IMR-90 (cell line): Measurements from ENCODE around the gene PMM2. TPM values are rescaled to one million over a fixed set of nuclear protein-coding genes. Genes with fewer than 3 reads are reported as not detected.

ENCODE experiments used
- ATAC-seq: fragments of 200-7000 bp; cut with Tn5 transposase; 2 replicates; pipeline ENCODE4 v1.9.1; 2020; ENCODE audit warnings: low read depth, mild to moderate bottlenecking, moderate library complexity
- BruUV-seq: library from RNA; stranded (reverse); fragments of 400-500 nt; replicated peaks from 2 replicates; lab custom pipeline; 2021; lab: Mats Ljungman, UMichigan
- CTCF ChIA-PET: fragments of 300-600 bp; formaldehyde crosslinking; extraction: SDS; loops from one replicate; lab custom pipeline; 2021; ENCODE audit warnings: antibody characterized with exemption; lab: Yijun Ruan, JAX
- POLR2A ChIA-PET: fragments of 300-600 bp; sonication (Branson Sonifier 250); formaldehyde crosslinking; loops from one replicate; lab custom pipeline; 2022; ENCODE audit warnings: antibody characterized with exemption; ENCODE audit not compliant: unreplicated experiment; lab: Charles Lee
- DNase-seq: peaks from one replicate; pipeline ENCODE4 v3.0.0; 2013
- H2AFZ ChIP-seq: replicated peaks from 2 replicates; pipeline ENCODE3; 2013; ENCODE audit warnings: low read length, mild to moderate bottlenecking; ENCODE audit not compliant: poor library complexity
- H2AK5ac ChIP-seq: 2 replicates; pipeline ENCODE4 v1.6.1; 2013; ENCODE audit warnings: low read depth, low read length, inconsistent platforms
- H2AK9ac ChIP-seq: replicated peaks from 2 replicates; pipeline ENCODE3; 2013; ENCODE audit warnings: mild to moderate bottlenecking, low read depth, low read length, moderate library complexity; ENCODE audit not compliant: poor library complexity
- H2BK120ac ChIP-seq: 2 replicates; pipeline ENCODE4 v1.6.1; 2013; ENCODE audit warnings: low read depth, low read length, inconsistent platforms
- H2BK15ac ChIP-seq: 3 replicates; pipeline ENCODE4 v1.6.1; 2013; ENCODE audit warnings: low read depth, low read length, inconsistent platforms
- H2BK20ac ChIP-seq: 2 replicates; pipeline ENCODE4 v1.6.1; 2013; ENCODE audit warnings: low read depth, mild to moderate bottlenecking, inconsistent platforms, low read length, moderate library complexity
- H2BK5ac ChIP-seq: 2 replicates; pipeline ENCODE4 v1.6.1; 2013; ENCODE audit warnings: mild to moderate bottlenecking, low read depth, low read length, inconsistent platforms; ENCODE audit not compliant: poor library complexity, severe bottlenecking
- H3K14ac ChIP-seq: replicated peaks from 2 replicates; pipeline ENCODE4 v1.6.1; 2013; ENCODE audit warnings: low read depth, low read length, inconsistent platforms
- H3K18ac ChIP-seq: 2 replicates; pipeline ENCODE4 v1.6.1; 2013; ENCODE audit warnings: low read depth, low read length, control low read depth
- H3K23ac ChIP-seq: 2 replicates; pipeline ENCODE4 v1.6.1; 2013; ENCODE audit warnings: low read depth, low read length, inconsistent platforms
- H3K27ac ChIP-seq: 2 replicates; pipeline ENCODE4 v1.5.1; 2013; ENCODE audit warnings: mild to moderate bottlenecking, control low read depth, low read length; ENCODE audit not compliant: insufficient read depth
- H3K27me3 ChIP-seq: 2 replicates; pipeline ENCODE4 v1.6.1; 2013; ENCODE audit warnings: low read length; ENCODE audit not compliant: control insufficient read depth, insufficient read depth
- H3K36me3 ChIP-seq: 2 replicates; pipeline ENCODE4 v1.6.1; 2013; ENCODE audit warnings: low read length, mixed read lengths; ENCODE audit not compliant: control insufficient read depth, insufficient read depth
- H3K4ac ChIP-seq: 2 replicates; pipeline ENCODE4 v1.6.1; 2013; ENCODE audit warnings: low read depth, low read length, inconsistent platforms
- H3K4me1 ChIP-seq: 2 replicates; pipeline ENCODE4 v1.6.1; 2013; ENCODE audit warnings: low read length, mixed read lengths; ENCODE audit not compliant: control insufficient read depth, insufficient read depth
- H3K4me2 ChIP-seq: 2 replicates; pipeline ENCODE4 v1.6.1; 2013; ENCODE audit warnings: low read depth, mild to moderate bottlenecking, control low read depth, low read length, moderate library complexity
- H3K4me3 ChIP-seq: 2 replicates; pipeline ENCODE4 v1.5.1; 2013; ENCODE audit warnings: low read depth, mild to moderate bottlenecking, control low read depth, low read length, moderate library complexity; ENCODE audit not compliant: insufficient read depth
- H3K56ac ChIP-seq: 2 replicates; pipeline ENCODE4 v1.6.1; 2013; ENCODE audit warnings: low read length, inconsistent platforms; ENCODE audit not compliant: insufficient read depth; ENCODE audit errors: extremely low read depth
- H3K79me1 ChIP-seq, 2 experiments: 2 replicates each; pipeline ENCODE4 v1.6.1; 2013; ENCODE audit warnings: low read length in 2 of 2, inconsistent platforms in 1 of 2, low read depth in 1 of 2
- H3K9ac ChIP-seq: 2 replicates; pipeline ENCODE4 v1.6.1; 2013; ENCODE audit warnings: low read depth, low read length, control low read depth
- H3K9me1 ChIP-seq: 2 replicates; pipeline ENCODE4 v1.6.1; 2013; ENCODE audit warnings: low read length, inconsistent platforms; ENCODE audit not compliant: insufficient read depth
- H3K9me3 ChIP-seq: 2 replicates; pipeline ENCODE4 v1.6.1; 2013; ENCODE audit warnings: low read length; ENCODE audit not compliant: control insufficient read depth, insufficient read depth
- H4K20me1 ChIP-seq: 2 replicates; pipeline ENCODE4 v1.6.1; 2013; ENCODE audit warnings: low read length, inconsistent platforms; ENCODE audit not compliant: insufficient read depth
- H4K5ac ChIP-seq: 2 replicates; pipeline ENCODE4 v1.6.1; 2013; ENCODE audit warnings: mild to moderate bottlenecking, low read depth, low read length, control low read depth
- H4K8ac ChIP-seq, 2 experiments: 2 replicates each; pipeline ENCODE4 v1.6.1; 2013; ENCODE audit warnings: low read depth in 2 of 2, low read length in 2 of 2, control low read depth in 1 of 2, inconsistent platforms in 1 of 2
- H4K91ac ChIP-seq: 2 replicates; pipeline ENCODE4 v1.6.1; 2013; ENCODE audit warnings: low read depth, low read length, inconsistent platforms; ENCODE audit not compliant: insufficient read depth
- FOS ChIP-seq: fragments of 150-350 bp; IDR thresholded peaks from 2 replicates; pipeline ENCODE4 v1.6.1; 2016; ENCODE audit warnings: low read depth, low read length
- MAZ ChIP-seq: IDR thresholded peaks from 2 replicates; pipeline ENCODE4 v1.6.1; 2012; ENCODE audit warnings: low read depth, mild to moderate bottlenecking, low read length, improper control_type of control experiment, moderate library complexity, borderline replicate concordance
- MXI1 ChIP-seq: IDR thresholded peaks from 2 replicates; pipeline ENCODE4 v1.6.1; 2012; ENCODE audit warnings: low read depth, mild to moderate bottlenecking, low read length, moderate library complexity, borderline replicate concordance
- NFE2L2 ChIP-seq: fragments of 150-350 bp; IDR thresholded peaks from 2 replicates; pipeline ENCODE4 v1.6.1; 2016; ENCODE audit warnings: low read depth, mild to moderate bottlenecking, low read length
- RAD21 ChIP-seq: IDR thresholded peaks from 2 replicates; pipeline ENCODE4 v1.6.1; 2012; ENCODE audit warnings: low read length, improper control_type of control experiment
- SMC3 ChIP-seq: fragments of 150-350 bp; IDR thresholded peaks from 2 replicates; pipeline ENCODE4 v1.6.1; 2016; ENCODE audit warnings: low read depth, mild to moderate bottlenecking, antibody characterized with exemption, low read length, moderate library complexity
- WGBS, 2 experiments: methylation state at CpG; one replicate each; pipeline versions ENCODE4 v1.1.5 to v1.1.7; 2013; ENCODE audit warnings: missing lambda C conversion rate in 2 of 2; ENCODE audit not compliant: insufficient read length in 1 of 2; ENCODE audit errors: extremely low coverage in 2 of 2; 5-methylcytosine and 5-hydroxymethylcytosine counted together
- dilution Hi-C: fragments of 300-500 bp; cut with HindIII; formaldehyde crosslinking; loops from one replicate; pipeline ENCODE4 v1.14.3; 2018; ENCODE audit warnings: low sequenced_read_pairs; ENCODE audit not compliant: unreplicated experiment
- in situ Hi-C: fragments of 300-500 bp; cut with MboI; formaldehyde crosslinking; loops from 3 replicates; pipeline ENCODE4 v1.14.3; 2019; ENCODE audit warnings: low sequenced_read_pairs, inconsistent platforms, mixed read lengths
- intact Hi-C: fragments of 100-400 bp; cut with micrococcal nuclease; formaldehyde crosslinking; loops from 2 replicates; pipeline ENCODE4 v1.10.0; 2022
- polyA plus RNA-seq, 3 experiments: library from polyadenylated mRNA; depleted of rRNA; stranded (reverse); fragments of >200 nt; gene quantifications; 2 replicates each; pipeline ENCODE4 v1.2.3, GENCODE V29; 2012; ENCODE audit warnings: low replicate concordance in 1 of 3
- total RNA-seq: library from RNA; depleted of rRNA; stranded (reverse); fragments of >200 nt; gene quantifications from 2 replicates; pipeline ENCODE4 v1.2.3, GENCODE V29; 2012
- TF ChIP-seq, protein P1 (sequence below): fragments of 150-350 bp; IDR thresholded peaks from 2 replicates; pipeline ENCODE4 v1.6.1; 2017; ENCODE audit warnings: mild to moderate bottlenecking, antibody characterized with exemption, low read length, low read depth
- TF ChIP-seq, protein P2 (sequence below): conservative IDR thresholded peaks from 2 replicates; pipeline ENCODE4 v1.5.1; 2012; ENCODE audit warnings: mild to moderate bottlenecking, low read depth, low read length, improper control_type of control experiment

PMM2 gene
- total and polyA plus RNA-seq, 2 of the 4 experiments (the other 2 are of a cell fraction), result 25.8 to 38.9 TPM

DNA sequence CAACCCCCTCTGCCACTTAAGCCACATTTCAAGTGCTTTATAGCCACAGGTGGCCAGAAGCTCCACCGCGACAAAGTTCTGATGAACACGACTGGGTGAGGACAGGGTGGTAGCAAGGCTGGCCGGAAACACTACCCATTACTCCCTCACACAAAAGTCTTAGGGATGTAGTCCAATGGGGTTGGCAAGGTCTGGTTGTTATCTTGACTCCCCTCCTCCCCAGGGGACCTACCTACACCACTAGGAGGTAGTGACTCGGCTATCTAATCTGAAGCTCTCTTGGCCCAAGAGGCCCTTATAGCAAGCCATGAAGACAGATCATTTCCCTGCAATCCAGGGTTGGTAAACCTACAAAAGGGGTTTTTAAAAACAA, 92.9 kb downstream of the PMM2 start:
- intact Hi-C loops (no loop called here), dilution Hi-C loops (no loop called here), in situ Hi-C loops (no loop called here)
- peaks cover 24 to 66% of the 10 kb centered on the region in 2 experiments; a peak in 3 of 4 replicates for H3K79me1 ChIP-seq
- no peak overlapping the region for H3K23ac ChIP-seq
- no peak overlapping the region for H2BK120ac ChIP-seq
- no peak overlapping the region for H4K91ac ChIP-seq
- no peak overlapping the region for H3K27ac ChIP-seq
- H2BK15ac ChIP-seq, result no peak overlapping the region
- BruUV-seq, result no TSS peak
- H4K20me1 ChIP-seq, result peaks cover 28% of the 10 kb centered on the region
- ATAC-seq (no peak), DNase-seq (no peak)
- H3K14ac ChIP-seq, result no peak overlapping the region
- no peak overlapping the region for H2BK20ac ChIP-seq
- H3K9me3 ChIP-seq, result no peaks in the 10 kb centered on the region
- H3K4me2 ChIP-seq, result no peak overlapping the region
- H3K4ac ChIP-seq, result no peak overlapping the region
- H3K9ac ChIP-seq, result no peak overlapping the region
- no peak overlapping the region for H4K8ac ChIP-seq
- no peak overlapping the region for H3K18ac ChIP-seq
- CTCF ChIA-PET, result no interaction called here
- H3K36me3 ChIP-seq, result peaks cover 48% of the 10 kb centered on the region
- H2BK5ac ChIP-seq, result no peak overlapping the region
- H3K27me3 ChIP-seq, result no peaks in the 10 kb centered on the region
- no peak overlapping the region for H2AK9ac ChIP-seq
- H3K56ac ChIP-seq, result no peak overlapping the region
- no peak overlapping the region for H2AFZ ChIP-seq
- H3K4me1 ChIP-seq, result peaks cover 16% of the 10 kb centered on the region
- POLR2A ChIA-PET, result no interaction called here
- peaks cover 25% of the 10 kb centered on the region for H3K9me1 ChIP-seq
- no peak overlapping the region for H3K4me3 ChIP-seq
- no peak overlapping the region for H2AK5ac ChIP-seq
- H4K5ac ChIP-seq, result no peak overlapping the region
- WGBS, 2 experiments, result no CpG with 5 or more reads among the region's 5 CpGs
- TF ChIP-seq FOS (no peak), RAD21 (no peak), NFE2L2 (no peak), SMC3 (no peak), MAZ (no peak), MXI1 (no peak)
- TF ChIP-seq, protein P1, sequence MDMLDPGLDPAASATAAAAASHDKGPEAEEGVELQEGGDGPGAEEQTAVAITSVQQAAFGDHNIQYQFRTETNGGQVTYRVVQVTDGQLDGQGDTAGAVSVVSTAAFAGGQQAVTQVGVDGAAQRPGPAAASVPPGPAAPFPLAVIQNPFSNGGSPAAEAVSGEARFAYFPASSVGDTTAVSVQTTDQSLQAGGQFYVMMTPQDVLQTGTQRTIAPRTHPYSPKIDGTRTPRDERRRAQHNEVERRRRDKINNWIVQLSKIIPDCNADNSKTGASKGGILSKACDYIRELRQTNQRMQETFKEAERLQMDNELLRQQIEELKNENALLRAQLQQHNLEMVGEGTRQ, result no peak
- TF ChIP-seq, protein P2, sequence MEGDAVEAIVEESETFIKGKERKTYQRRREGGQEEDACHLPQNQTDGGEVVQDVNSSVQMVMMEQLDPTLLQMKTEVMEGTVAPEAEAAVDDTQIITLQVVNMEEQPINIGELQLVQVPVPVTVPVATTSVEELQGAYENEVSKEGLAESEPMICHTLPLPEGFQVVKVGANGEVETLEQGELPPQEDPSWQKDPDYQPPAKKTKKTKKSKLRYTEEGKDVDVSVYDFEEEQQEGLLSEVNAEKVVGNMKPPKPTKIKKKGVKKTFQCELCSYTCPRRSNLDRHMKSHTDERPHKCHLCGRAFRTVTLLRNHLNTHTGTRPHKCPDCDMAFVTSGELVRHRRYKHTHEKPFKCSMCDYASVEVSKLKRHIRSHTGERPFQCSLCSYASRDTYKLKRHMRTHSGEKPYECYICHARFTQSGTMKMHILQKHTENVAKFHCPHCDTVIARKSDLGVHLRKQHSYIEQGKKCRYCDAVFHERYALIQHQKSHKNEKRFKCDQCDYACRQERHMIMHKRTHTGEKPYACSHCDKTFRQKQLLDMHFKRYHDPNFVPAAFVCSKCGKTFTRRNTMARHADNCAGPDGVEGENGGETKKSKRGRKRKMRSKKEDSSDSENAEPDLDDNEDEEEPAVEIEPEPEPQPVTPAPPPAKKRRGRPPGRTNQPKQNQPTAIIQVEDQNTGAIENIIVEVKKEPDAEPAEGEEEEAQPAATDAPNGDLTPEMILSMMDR, result no peak
